Measurements from ENCODE around the gene SIGLEC8.

DNA sequence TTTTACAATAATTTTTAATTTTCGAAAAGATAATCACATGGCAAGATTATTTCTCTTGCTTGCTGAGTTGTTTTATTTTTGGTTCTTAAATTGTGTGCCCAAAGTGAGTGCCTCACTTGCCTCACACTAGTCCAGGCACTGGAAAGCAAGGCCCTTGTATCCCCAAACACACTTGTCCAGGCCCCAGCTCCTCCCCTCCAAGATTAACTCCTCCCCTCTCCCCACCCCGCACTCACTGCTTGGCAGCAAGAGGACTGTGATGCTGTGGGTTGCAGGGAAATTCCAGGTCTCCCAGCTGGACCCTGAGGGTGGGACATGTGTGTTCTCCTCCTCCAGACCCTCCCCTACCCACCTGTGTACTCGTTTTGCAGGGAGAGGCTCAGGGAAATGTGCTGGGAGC lies 39.4 kb upstream of the SIGLEC8 start:
- TF ChIP-seq, protein P1, sequence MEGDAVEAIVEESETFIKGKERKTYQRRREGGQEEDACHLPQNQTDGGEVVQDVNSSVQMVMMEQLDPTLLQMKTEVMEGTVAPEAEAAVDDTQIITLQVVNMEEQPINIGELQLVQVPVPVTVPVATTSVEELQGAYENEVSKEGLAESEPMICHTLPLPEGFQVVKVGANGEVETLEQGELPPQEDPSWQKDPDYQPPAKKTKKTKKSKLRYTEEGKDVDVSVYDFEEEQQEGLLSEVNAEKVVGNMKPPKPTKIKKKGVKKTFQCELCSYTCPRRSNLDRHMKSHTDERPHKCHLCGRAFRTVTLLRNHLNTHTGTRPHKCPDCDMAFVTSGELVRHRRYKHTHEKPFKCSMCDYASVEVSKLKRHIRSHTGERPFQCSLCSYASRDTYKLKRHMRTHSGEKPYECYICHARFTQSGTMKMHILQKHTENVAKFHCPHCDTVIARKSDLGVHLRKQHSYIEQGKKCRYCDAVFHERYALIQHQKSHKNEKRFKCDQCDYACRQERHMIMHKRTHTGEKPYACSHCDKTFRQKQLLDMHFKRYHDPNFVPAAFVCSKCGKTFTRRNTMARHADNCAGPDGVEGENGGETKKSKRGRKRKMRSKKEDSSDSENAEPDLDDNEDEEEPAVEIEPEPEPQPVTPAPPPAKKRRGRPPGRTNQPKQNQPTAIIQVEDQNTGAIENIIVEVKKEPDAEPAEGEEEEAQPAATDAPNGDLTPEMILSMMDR (IDR thresholded peaks at IDR 0.05), result no peak
- no peak for TF ChIP-seq POLR2A (IDR thresholded peaks at IDR 0.05)
- TF ChIP-seq POLR2AphosphoS5 (IDR thresholded peaks at IDR 0.05; ENCODE audit: insufficient read depth in 1 of 2, low read depth in 1 of 2), result no peak
